A673 (cell line): Measurements from ENCODE around the gene MORC1. TPM values are rescaled to one million over a fixed set of nuclear protein-coding genes. Genes with fewer than 3 reads are reported as not detected.

Experiments used
- Bru-seq: library from RNA; stranded (reverse); fragments of 400-500 nt; gene quantifications from one replicate; lab custom pipeline; 2021; lab: Mats Ljungman, UMichigan
- BruChase-seq, 2 experiments: library from RNA; stranded (reverse); fragments of 400-500 nt; gene quantifications; one replicate each; lab custom pipeline; 2021; lab: Mats Ljungman, UMichigan
- BruUV-seq: library from RNA; stranded (reverse); fragments of 400-500 nt; replicated peaks from 2 replicates; lab custom pipeline; 2021; lab: Mats Ljungman, UMichigan
- CTCF ChIA-PET: fragments of 300-600 bp; sonication (Branson Sonifier 250); formaldehyde crosslinking; loops from one replicate; lab custom pipeline; 2022; ENCODE audit warnings: antibody characterized with exemption; lab: Charles Lee
- POLR2A ChIA-PET: fragments of 300-600 bp; sonication (Branson Sonifier 250); formaldehyde crosslinking; loops from one replicate; lab custom pipeline; 2022; ENCODE audit warnings: antibody characterized with exemption; ENCODE audit not compliant: low non-redundant PET; lab: Charles Lee
- DNase-seq: peaks from one replicate; pipeline ENCODE4 v3.0.0-alpha.2; 2015; ENCODE audit warnings: low spot score
- H3K27ac ChIP-seq: fragments of 200-600 bp; sonication (generic); 2 replicates; pipeline ENCODE4 v1.5.1; 2016; ENCODE audit warnings: mixed run types, low read depth, mild to moderate bottlenecking, mixed read lengths, antibody characterized with exemption, low read length; ENCODE audit not compliant: poor library complexity, severe bottlenecking
- H3K27me3 ChIP-seq: fragments of 200-600 bp; sonication (generic); replicated peaks from 2 replicates; pipeline ENCODE4 v1.6.1; 2017; ENCODE audit warnings: mixed run types, low read depth, mild to moderate bottlenecking, mixed read lengths, antibody characterized with exemption, low read length; ENCODE audit not compliant: insufficient read depth, poor library complexity
- H3K36me3 ChIP-seq: fragments of 200-600 bp; sonication (generic); 2 replicates; pipeline ENCODE4 v1.6.1; 2016; ENCODE audit warnings: mixed run types, mild to moderate bottlenecking, mixed read lengths, antibody characterized with exemption, low read length; ENCODE audit not compliant: insufficient read depth, poor library complexity, severe bottlenecking
- H3K4me1 ChIP-seq: fragments of 200-600 bp; sonication (generic); 2 replicates; pipeline ENCODE4 v1.6.1; 2017; ENCODE audit warnings: mixed run types, mild to moderate bottlenecking, mixed read lengths, antibody characterized with exemption, low read length; ENCODE audit not compliant: insufficient read depth, poor library complexity, severe bottlenecking
- H3K4me3 ChIP-seq: fragments of 200-600 bp; sonication (generic); 2 replicates; pipeline ENCODE4 v1.5.1; 2016; ENCODE audit warnings: low read depth, mixed run types, mild to moderate bottlenecking, mixed read lengths, low read length; ENCODE audit not compliant: poor library complexity, severe bottlenecking
- H3K9me3 ChIP-seq: fragments of 200-600 bp; sonication (generic); 2 replicates; pipeline ENCODE4 v1.6.1; 2016; ENCODE audit warnings: mixed run types, low read depth, mild to moderate bottlenecking, mixed read lengths, antibody characterized with exemption, low read length; ENCODE audit not compliant: poor library complexity, severe bottlenecking
- EZH2 ChIP-seq: fragments of 200-600 bp; sonication (generic); IDR thresholded peaks from 2 replicates; pipeline ENCODE4 v1.6.1; 2017; ENCODE audit warnings: borderline replicate concordance, low read depth, mild to moderate bottlenecking, mixed read lengths, antibody characterized with exemption, low read length; ENCODE audit not compliant: poor library complexity, severe bottlenecking
- intact Hi-C: fragments of 100-400 bp; cut with micrococcal nuclease; formaldehyde crosslinking; loops from one replicate; pipeline ENCODE4 v1.10.0; 2022; ENCODE audit not compliant: unreplicated experiment
- long read RNA-seq: library from polyadenylated mRNA; stranded (forward); transcript quantifications from one replicate; pipeline ENCODE4 v2.0.0, GENCODE V29; 2022
- total RNA-seq: library from RNA; stranded (reverse); gene quantifications from 2 replicates; pipeline ENCODE4 v1.2.3, GENCODE V29; 2021
- TF ChIP-seq, protein P1 (sequence below): fragments of 300-800, 200-600 bp; sonication (generic); conservative IDR thresholded peaks from 2 replicates; pipeline ENCODE4 v1.5.1; 2017; ENCODE audit warnings: low read depth, mild to moderate bottlenecking, antibody characterized with exemption, low read length, moderate library complexity, mixed read lengths

The MORC1 gene
- 0.68 and 0.88 TPM in 2 replicates for total RNA-seq
- percentile 34 among the genes with signal in this experiment for Bru-seq, nascent RNA
- percentile 25 among the genes with signal in this experiment for BruChase-seq, experiment 1, labeled RNA remaining after a 2-hour chase
- BruChase-seq, experiment 2, labeled RNA remaining after a 6-hour chase: percentile 29 among the genes with signal in this experiment
- long read RNA-seq, partial matches to known transcripts: 1 of 3 reads
- long read RNA-seq, other reads (novel, unspliced or antisense): 2 of 3 reads

GRCh38 chr3:109117939-109118338, at the start of gene MORC1:
Gene MORC1, minus strand, starts transcription at chr3:109118134. Its CDS starts 75 bp downstream, at chr3:109118059.
- DNase-seq: no peak
- ChIA-PET CTCF (no interaction called here), POLR2A (no interaction called here)

DNA sequence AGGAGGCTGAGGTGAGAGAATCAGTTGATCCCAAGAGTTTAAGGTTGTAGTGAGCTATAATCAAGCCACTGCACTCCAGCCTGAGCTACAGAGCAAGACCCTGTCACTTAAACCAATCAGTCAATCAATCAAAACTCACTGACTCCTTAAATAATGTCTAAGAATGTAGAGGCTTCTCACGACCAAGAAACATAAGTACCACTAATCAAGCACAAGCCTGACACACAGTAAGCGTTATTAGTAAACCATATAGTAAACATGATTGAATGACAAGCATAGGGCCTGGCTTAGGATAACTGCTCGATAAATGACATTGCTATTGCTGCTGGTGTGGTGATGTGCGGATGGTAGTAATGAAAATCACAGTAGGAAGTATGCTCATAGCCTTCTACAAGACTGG, 48.0 kb upstream of the MORC1 start:
- no peak for TF ChIP-seq EZH2
- TF ChIP-seq, protein P1, sequence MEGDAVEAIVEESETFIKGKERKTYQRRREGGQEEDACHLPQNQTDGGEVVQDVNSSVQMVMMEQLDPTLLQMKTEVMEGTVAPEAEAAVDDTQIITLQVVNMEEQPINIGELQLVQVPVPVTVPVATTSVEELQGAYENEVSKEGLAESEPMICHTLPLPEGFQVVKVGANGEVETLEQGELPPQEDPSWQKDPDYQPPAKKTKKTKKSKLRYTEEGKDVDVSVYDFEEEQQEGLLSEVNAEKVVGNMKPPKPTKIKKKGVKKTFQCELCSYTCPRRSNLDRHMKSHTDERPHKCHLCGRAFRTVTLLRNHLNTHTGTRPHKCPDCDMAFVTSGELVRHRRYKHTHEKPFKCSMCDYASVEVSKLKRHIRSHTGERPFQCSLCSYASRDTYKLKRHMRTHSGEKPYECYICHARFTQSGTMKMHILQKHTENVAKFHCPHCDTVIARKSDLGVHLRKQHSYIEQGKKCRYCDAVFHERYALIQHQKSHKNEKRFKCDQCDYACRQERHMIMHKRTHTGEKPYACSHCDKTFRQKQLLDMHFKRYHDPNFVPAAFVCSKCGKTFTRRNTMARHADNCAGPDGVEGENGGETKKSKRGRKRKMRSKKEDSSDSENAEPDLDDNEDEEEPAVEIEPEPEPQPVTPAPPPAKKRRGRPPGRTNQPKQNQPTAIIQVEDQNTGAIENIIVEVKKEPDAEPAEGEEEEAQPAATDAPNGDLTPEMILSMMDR: no peak
- intact Hi-C loops: no loop called here
- Histone ChIP-seq H3K36me3 (no peaks in the 10 kb centered on the region), H3K4me3 (no peak overlapping the region), H3K27me3 (no peaks in the 10 kb centered on the region), H3K9me3 (no peaks in the 10 kb centered on the region), H3K27ac (no peak overlapping the region), H3K4me1 (no peaks in the 10 kb centered on the region)
- no peak for DNase-seq
- ChIA-PET POLR2A (no interaction called here), CTCF (no interaction called here)
- BruUV-seq: no TSS peak

More at GRCh38 chr3:109117939-109118338, at the start of gene MORC1:
- intact Hi-C loops: no loop called here
- H3K27ac ChIP-seq: no peak within 1 kb of the TSS
- no peaks in the 10 kb centered on the region for H3K36me3 ChIP-seq
- H3K27me3 ChIP-seq: no peaks in the 10 kb centered on the region
- TF ChIP-seq, protein P1: no peak
- TF ChIP-seq EZH2: no peak
- BruUV-seq: no TSS peak
- H3K4me1 ChIP-seq: no peaks in the 10 kb centered on the region
- no peak within 1 kb of the TSS for H3K4me3 ChIP-seq
- no peaks in the 10 kb centered on the region for H3K9me3 ChIP-seq

DNA sequence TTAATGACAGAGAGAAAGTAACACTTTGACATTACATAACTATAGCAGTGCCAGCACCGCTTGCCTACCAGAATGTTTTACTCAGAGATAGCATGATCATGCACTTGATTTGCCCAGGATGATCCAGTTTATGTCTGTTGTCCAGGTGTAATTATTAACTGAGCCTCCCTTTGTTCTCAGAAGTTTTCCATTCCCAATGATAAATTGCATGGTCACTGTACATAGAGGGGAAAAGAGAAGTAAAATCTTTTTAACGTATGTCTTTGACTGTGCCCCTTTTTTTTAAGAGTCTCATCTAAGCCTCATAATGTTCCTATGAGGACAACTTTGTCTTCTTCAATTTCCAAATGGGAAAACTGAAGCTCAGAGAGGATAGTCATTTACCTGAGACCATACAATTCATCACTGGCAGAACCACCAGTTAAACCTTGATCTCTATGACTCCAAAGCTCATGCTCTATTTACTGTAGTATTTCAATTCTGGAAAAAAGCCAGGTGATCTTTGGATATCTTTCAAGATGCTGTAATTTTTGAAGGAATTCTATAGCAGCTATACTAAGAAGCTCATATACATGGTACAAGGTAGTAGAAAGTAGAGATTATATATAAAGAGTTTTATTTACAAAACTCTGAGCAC, 43.7 kb upstream of the MORC1 start:
- no TSS peak for BruUV-seq
- intact Hi-C loops: no loop called here
- DNase-seq: no peak
- no peaks in the 10 kb centered on the region for H3K27me3 ChIP-seq
- H3K9me3 ChIP-seq: no peaks in the 10 kb centered on the region
- H3K36me3 ChIP-seq: no peaks in the 10 kb centered on the region
- no peak overlapping the region for H3K4me3 ChIP-seq
- CTCF ChIA-PET: no interaction called here
- POLR2A ChIA-PET: no interaction called here
- H3K27ac ChIP-seq: no peak overlapping the region
- no peaks in the 10 kb centered on the region for H3K4me1 ChIP-seq
- TF ChIP-seq, protein P1: no peak
